Activated naive CD4-positive, alpha-beta T cell treated with anti-CD3 and anti-CD28 coated beads for 36 hours (primary cell): ENCODE results near the gene EHD1. TPM values are rescaled to one million over a fixed set of nuclear protein-coding genes. Genes with fewer than 3 reads are reported as not detected.

Source experiments
- CTCF ChIA-PET: fragments of 350-600 bp; sonication (Branson Sonifier 250); formaldehyde crosslinking; loops from one replicate; lab custom pipeline; 2021; ENCODE audit warnings: antibody characterized with exemption; lab: Charles Lee
- DNase-seq: peaks from one replicate; pipeline ENCODE4 v3.0.0-alpha.2; 2020
- H3K27ac Mint-ChIP-seq: one replicate; pipeline ENCODE4 v1.8.0; 2021; ENCODE audit warnings: mild to moderate bottlenecking, mixed read lengths
- H3K27me3 Mint-ChIP-seq: one replicate; pipeline ENCODE4 v1.8.0; 2021; ENCODE audit warnings: low read depth, mixed read lengths
- H3K36me3 Mint-ChIP-seq: one replicate; pipeline ENCODE4 v1.8.0; 2021; ENCODE audit warnings: low read depth, mixed read lengths
- H3K4me1 Mint-ChIP-seq: one replicate; pipeline ENCODE4 v1.8.0; 2021; ENCODE audit warnings: low read depth, mixed read lengths
- H3K4me3 Mint-ChIP-seq: one replicate; pipeline ENCODE4 v1.8.0; 2021; ENCODE audit warnings: mild to moderate bottlenecking, moderate library complexity, mixed read lengths
- H3K9me3 Mint-ChIP-seq: one replicate; pipeline ENCODE4 v1.8.0; 2021; ENCODE audit warnings: mixed read lengths
- intact Hi-C: fragments of 100-400 bp; cut with micrococcal nuclease; formaldehyde crosslinking; loops from one replicate; pipeline ENCODE4 v1.15.1; 2023
- total RNA-seq, 2 experiments: library from RNA; stranded (reverse); gene quantifications; one replicate each; pipeline ENCODE4 v1.2.3, GENCODE V29; 2021

Gene EHD1
- total RNA-seq, 2 experiments from 2014 or later = 124 to 132 TPM

GRCh38 chr11:64887234-64887756 is 8.9 kb upstream of the EHD1 start:
- H3K27me3 Mint-ChIP-seq = no peaks in the 10 kb centered on the region
- peak overlapping the region; percentile 72 for H3K27ac Mint-ChIP-seq
- no peak for DNase-seq
- no peak overlapping the region for H3K4me3 Mint-ChIP-seq
- intact Hi-C loops = no loop called here
- CTCF ChIA-PET = interaction anchor here (0.6 to 30.8 kb wide), 6 partner anchors 9 to 74 kb away, joined by 3 to 992 read pairs (median 6); partner anchors contain the start of genes CDC42BPG and EHD1
- no peaks in the 10 kb centered on the region for H3K9me3 Mint-ChIP-seq
- peaks cover 34% of the 10 kb centered on the region for H3K4me1 Mint-ChIP-seq
- H3K36me3 Mint-ChIP-seq = no peaks in the 10 kb centered on the region

- no peaks in the 10 kb centered on the region for H3K36me3 Mint-ChIP-seq
- no peaks in the 10 kb centered on the region for H3K9me3 Mint-ChIP-seq
- intact Hi-C loops = loop anchor here (1.0 kb wide), 2 partner anchors 20 to 34 kb away; no protein-coding TSS in a partner anchor
- H3K27me3 Mint-ChIP-seq = no peaks in the 10 kb centered on the region
- CTCF ChIA-PET = interaction anchor here (0.5 to 30.8 kb wide), 6 partner anchors 8 to 129 kb away, joined by 3 to 992 read pairs (median 4); partner anchors contain the start of genes ARL2 and CDC42BPG
- peak overlapping the region; percentile 23 for H3K4me3 Mint-ChIP-seq
- peaks cover 48% of the 10 kb centered on the region for H3K4me1 Mint-ChIP-seq
- DNase-seq = peak; percentile 77
- H3K27ac Mint-ChIP-seq = peak overlapping the region; percentile 89
Observed at GRCh38 chr11:64885367-64886286, 7.2 kb upstream of the EHD1 start.

GRCh38 chr11:64884019-64884418 is 5.6 kb upstream of the EHD1 start:
- CTCF ChIA-PET = interaction anchor here (0.5 to 30.8 kb wide), 4 partner anchors 10 to 233 kb away, joined by 3 to 992 read pairs (median 10); partner anchors contain the start of genes CDC42BPG and ZNHIT2
- H3K4me1 Mint-ChIP-seq = peaks cover 64% of the 10 kb centered on the region
- intact Hi-C loops = no loop called here
- no peaks in the 10 kb centered on the region for H3K36me3 Mint-ChIP-seq
- peak overlapping the region; percentile 22 for H3K27ac Mint-ChIP-seq
- DNase-seq = no peak
- H3K4me3 Mint-ChIP-seq = no peak overlapping the region
- no peaks in the 10 kb centered on the region for H3K9me3 Mint-ChIP-seq
- H3K27me3 Mint-ChIP-seq = no peaks in the 10 kb centered on the region

GRCh38 chr11:64883575-64883974 is 5.2 kb upstream of the EHD1 start:
- CTCF ChIA-PET = interaction anchor here (0.5 to 30.8 kb wide), 5 partner anchors 10 to 234 kb away, joined by 3 to 992 read pairs (median 5); partner anchors contain the start of genes CDC42BPG and ZNHIT2
- no peak for DNase-seq
- Mint-ChIP-seq H3K27ac (no peak overlapping the region), H3K27me3 (no peaks in the 10 kb centered on the region), H3K4me3 (no peak overlapping the region), H3K36me3 (no peaks in the 10 kb centered on the region), H3K4me1 (peaks cover 65% of the 10 kb centered on the region), H3K9me3 (no peaks in the 10 kb centered on the region)
- intact Hi-C loops = no loop called here

- peaks cover 4% of the 10 kb centered on the region for H3K36me3 Mint-ChIP-seq
- CTCF ChIA-PET = interaction anchor here (0.6 to 30.8 kb wide), 2 partner anchors 27 to 1231 kb away, joined by 4 to 992 read pairs; partner anchors contain the start of gene CDC42BPG
- H3K4me1 Mint-ChIP-seq = peaks cover 56% of the 10 kb centered on the region
- no peaks in the 10 kb centered on the region for H3K9me3 Mint-ChIP-seq
- H3K4me3 Mint-ChIP-seq = no peak overlapping the region
- no peak for DNase-seq
- no peak overlapping the region for H3K27ac Mint-ChIP-seq
- intact Hi-C loops = no loop called here
- H3K27me3 Mint-ChIP-seq = no peaks in the 10 kb centered on the region
Observed at GRCh38 chr11:64882243-64882642, 3.8 kb upstream of the EHD1 start.

- intact Hi-C loops = no loop called here
- Mint-ChIP-seq H3K4me3 (no peak overlapping the region), H3K27ac (peak overlapping the region; percentile 74), H3K9me3 (no peaks in the 10 kb centered on the region), H3K27me3 (no peaks in the 10 kb centered on the region), H3K36me3 (peaks cover 12% of the 10 kb centered on the region), H3K4me1 (peaks cover 51% of the 10 kb centered on the region)
- DNase-seq = no peak
- CTCF ChIA-PET = interaction anchor here (0.6 to 30.8 kb wide), 2 partner anchors 9 to 27 kb away, joined by 3 to 992 read pairs; partner anchors contain the start of gene CDC42BPG
Observed at GRCh38 chr11:64881476-64881875, 3.1 kb upstream of the EHD1 start.

GRCh38 chr11:64880240-64881001 is 2.0 kb upstream of the EHD1 start:
- peak overlapping the region; percentile 93 for H3K4me3 Mint-ChIP-seq
- H3K27me3 Mint-ChIP-seq = no peaks in the 10 kb centered on the region
- peak; percentile 54 for DNase-seq

GRCh38 chr11:64879244-64879900 is 951 bp upstream of the EHD1 start:
- H3K27ac Mint-ChIP-seq = peak overlapping the region; percentile 96
- H3K9me3 Mint-ChIP-seq = no peaks in the 10 kb centered on the region

More at GRCh38 chr11:64880240-64881001, 2.0 kb upstream of the EHD1 start:
- CTCF ChIA-PET = interaction anchor here (0.7 to 30.8 kb wide), 2 partner anchors 26 to 54 kb away, joined by 4 to 992 read pairs; partner anchors contain the start of gene CDC42BPG
- intact Hi-C loops = no loop called here
- H3K9me3 Mint-ChIP-seq = no peaks in the 10 kb centered on the region
- H3K36me3 Mint-ChIP-seq = peaks cover 21% of the 10 kb centered on the region
- peak overlapping the region; percentile 96 for H3K27ac Mint-ChIP-seq
- peaks cover 51% of the 10 kb centered on the region for H3K4me1 Mint-ChIP-seq

GRCh38 chr11:64878223-64878493 is 263 bp downstream of the EHD1 start:
- CTCF ChIA-PET = interaction anchor here (0.5 to 30.8 kb wide), 4 partner anchors 9 to 401 kb away, joined by 3 to 992 read pairs (median 4); partner anchors contain the start of gene CDC42BPG
- intact Hi-C loops = loop anchor here (1.0 to 5.0 kb wide), 7 partner anchors 10 to 636 kb away; partner anchors contain the start of genes ATG2A, FKBP2 and SF1
- peak overlapping the region; percentile 93 for H3K4me3 Mint-ChIP-seq
- peaks cover 37% of the 10 kb centered on the region for H3K36me3 Mint-ChIP-seq
- peak overlapping the region; percentile 82 for H3K27ac Mint-ChIP-seq
- no peak for DNase-seq
- H3K27me3 Mint-ChIP-seq = no peaks in the 10 kb centered on the region
- no peaks in the 10 kb centered on the region for H3K9me3 Mint-ChIP-seq
- H3K4me1 Mint-ChIP-seq = peaks cover 60% of the 10 kb centered on the region

More at GRCh38 chr11:64879244-64879900, 951 bp upstream of the EHD1 start:
- Mint-ChIP-seq H3K36me3 (peaks cover 31% of the 10 kb centered on the region), H3K27me3 (no peaks in the 10 kb centered on the region), H3K4me1 (peaks cover 53% of the 10 kb centered on the region), H3K4me3 (peak overlapping the region; percentile 93)
- CTCF ChIA-PET = interaction anchor here (0.6 to 30.8 kb wide), 2 partner anchors 25 to 133 kb away, joined by 4 to 992 read pairs; partner anchors contain the start of gene CDC42BPG
- intact Hi-C loops = loop anchor here (2.0 to 5.0 kb wide), 2 partner anchors 37 to 637 kb away; partner anchors contain the start of genes ATG2A and FKBP2
- no peak for DNase-seq

- DNase-seq = no peak
- intact Hi-C loops = loop anchor here (1.0 to 5.0 kb wide), 7 partner anchors 11 to 635 kb away; partner anchors contain the start of genes ATG2A, FKBP2 and SF1
- Mint-ChIP-seq H3K36me3 (peaks cover 42% of the 10 kb centered on the region), H3K4me1 (peaks cover 65% of the 10 kb centered on the region), H3K27me3 (no peaks in the 10 kb centered on the region), H3K27ac (peak overlapping the region; percentile 82), H3K4me3 (peak overlapping the region; percentile 93), H3K9me3 (no peaks in the 10 kb centered on the region)
- CTCF ChIA-PET = interaction anchor here (0.5 to 30.8 kb wide), 5 partner anchors 10 to 401 kb away, joined by 3 to 992 read pairs (median 4); partner anchors contain the start of gene CDC42BPG
Observed at GRCh38 chr11:64877390-64878222, 815 bp downstream of the EHD1 start.
